ENCODE data around the gene PARP15.

- TF ChIP-seq POLR2A (IDR thresholded peaks at IDR 0.05; ENCODE audit: low read length) = no peak
- TF ChIP-seq GATA1 (IDR thresholded peaks at IDR 0.05; ENCODE audit: low read depth, low read length) = no peak
These were observed 87.9 kb downstream of the PARP15 start for GRCh38 chr3:122665226-122665786.

Data from erythroblast (primary cell).